Sigmoid colon (tissue), 7 donors: ENCODE measurements around the gene P4HA1. TPM values are rescaled to one million over a fixed set of nuclear protein-coding genes. Genes with fewer than 3 reads are reported as not detected.

Experiments used
- DNase-seq: peaks from one replicate; pipeline ENCODE4 v3.0.0-alpha.2; 2019
- H3K27ac ChIP-seq, 4 donors: fragments of 200-600 bp; sonication (generic); one replicate each; pipeline ENCODE4 v1.5.1; 2016 to 2019; ENCODE audit warnings: mild to moderate bottlenecking in 1 of 4
- H3K27me3 ChIP-seq, 3 donors: fragments of 200-600 bp; sonication (generic); one replicate each; pipeline ENCODE4 v1.5.1; 2019; ENCODE audit warnings: mild to moderate bottlenecking in 1 of 3
- H3K36me3 ChIP-seq, 4 donors: fragments of 200-600 bp; sonication (generic); one replicate each; pipeline ENCODE4 v1.5.1; 2016 to 2019
- H3K4me1 ChIP-seq, 4 donors: fragments of 200-600 bp; sonication (generic); one replicate each; pipeline ENCODE4 v1.5.1; 2017 to 2019
- H3K4me3 ChIP-seq, 4 donors: fragments of 200-600 bp; sonication (generic); one replicate each; pipeline ENCODE4 v1.5.1; 2017 to 2019; ENCODE audit warnings: mild to moderate bottlenecking in 2 of 4, moderate library complexity in 1 of 4
- H3K9me3 ChIP-seq, 4 donors: fragments of 200-600 bp in 3 of 4; sonication (generic) in 3 of 4; one replicate each; pipeline versions ENCODE4 v1.5.1 to v1.6.1; 2013 to 2019
- EP300 ChIP-seq, 4 donors: sonication (generic); formaldehyde crosslinking; IDR thresholded peaks; one replicate each; pipeline ENCODE4 v1.6.1; 2017; ENCODE audit warnings: antibody characterized with exemption in 4 of 4
- POLR2A ChIP-seq, 2 donors: fragments of 450-650 bp; IDR thresholded peaks; one replicate each; pipeline ENCODE4 v1.6.1; 2016; ENCODE audit warnings: antibody characterized with exemption in 2 of 2, mild to moderate bottlenecking in 2 of 2, moderate library complexity in 2 of 2
- POLR2AphosphoS5 ChIP-seq, 4 donors: sonication (generic); formaldehyde crosslinking; IDR thresholded peaks; one replicate each; pipeline ENCODE4 v1.6.1; 2017; ENCODE audit warnings: antibody characterized with exemption in 4 of 4
- WGBS, 2 donors: extraction: QIAGEN DNeasy Blood & Tissue Kit; methylation state at CpG; one replicate each; pipeline ENCODE4 v1.1.7; 2013; 5-methylcytosine and 5-hydroxymethylcytosine counted together
- intact Hi-C: fragments of 100-400 bp; cut with DNase I; formaldehyde crosslinking; loops from one replicate; pipeline ENCODE4 v1.15.1; 2023
- polyA plus RNA-seq, 3 donors: library from polyadenylated mRNA; stranded (reverse); fragments of 200-250 nt; gene quantifications; one replicate each; pipeline ENCODE4 v1.2.3, GENCODE V29; 2013
- total RNA-seq, 4 donors: library from RNA; depleted of rRNA; stranded (reverse); fragments of >200 nt; gene quantifications; one replicate each; pipeline ENCODE4 v1.1.0, GENCODE V29; 2016
- TF ChIP-seq, protein P1 (sequence below), 4 experiments: fragments of 450-650 bp in 3 of 4; fragments of 200-600 bp in 1 of 4; IDR thresholded peaks; one replicate each; pipeline ENCODE4 v1.5.1; 2016 to 2019; ENCODE audit warnings: antibody characterized with exemption in 4 of 4, mild to moderate bottlenecking in 3 of 4, moderate library complexity in 2 of 4
- donor health status: healthy with polysubstance abuse.
- donor health status: Bipolar disorder and iron deficiency.
- donor health status: healthy.

Gene P4HA1
- total RNA-seq: 10 to 100 TPM; 15.2 to 25.0 (median 20.0) TPM
- 10 to 100 TPM in 2 of 3 donors, 1 to 10 TPM in 1; 4.2 to 15.1 (median 11.1) TPM for polyA plus RNA-seq

DNA sequence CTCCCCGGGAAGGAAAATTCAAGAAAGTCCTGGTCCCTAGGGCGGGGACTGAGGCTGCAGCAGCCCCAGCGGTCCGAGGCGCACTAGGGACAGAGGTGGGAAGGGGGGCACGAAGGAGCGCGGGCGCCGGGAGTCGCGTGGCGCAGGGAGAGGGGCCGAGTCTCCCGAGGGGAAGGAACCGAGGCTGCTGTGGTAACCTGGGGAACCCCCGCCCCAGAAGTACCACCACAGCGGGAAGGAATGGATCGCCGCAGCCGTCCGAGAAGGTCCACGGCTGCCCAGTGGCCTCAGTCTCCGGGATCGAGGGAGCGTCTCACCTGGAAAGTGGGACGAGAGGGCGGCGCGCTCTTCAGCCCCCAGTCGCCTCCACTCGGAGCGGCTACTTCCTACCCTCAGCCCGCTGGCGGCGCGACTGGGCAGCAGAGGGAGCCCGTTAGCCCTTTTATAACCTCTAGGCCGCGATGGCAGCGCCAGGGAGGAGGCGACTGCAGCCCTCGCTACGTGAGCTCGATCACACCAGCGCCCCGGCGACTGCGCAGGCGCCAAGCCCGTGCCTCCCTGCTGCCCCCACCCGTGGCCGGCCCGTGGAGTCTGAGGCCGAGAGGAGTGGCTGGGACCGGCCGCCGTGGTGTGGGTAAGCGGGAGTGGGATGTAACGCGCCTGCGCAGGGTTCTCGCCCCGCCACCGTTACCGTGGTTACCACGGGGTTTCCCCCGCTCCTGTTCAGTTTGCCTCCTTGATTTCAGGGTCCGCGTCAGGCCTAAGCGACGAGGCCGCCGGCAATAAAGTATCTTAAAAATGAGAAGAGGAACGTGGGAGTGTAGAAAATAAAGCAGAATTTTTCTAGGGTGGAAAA, at the start of gene P4HA1:
Gene P4HA1, minus strand, starts transcription at position 418 of the 856 bp plus-strand sequence. CDS start 21,983 bp downstream, outside the sequence.
- 0 to 1% methylated on average over 75 of the region's 75 CpGs for WGBS, 2 donors
- no peaks in the 10 kb centered on the region for H3K27me3 ChIP-seq
- intact Hi-C loops: loop anchor here (2.0 kb wide), 2 partner anchors 14 to 72 kb away; partner anchors contain the start of genes ECD, FAM149B1 and NUDT13
- H3K4me3 ChIP-seq: peak within 1 kb of the TSS; percentile 61 to 88 (median 75)
- peak within 1 kb of the TSS; percentile 90 to 95 (median 93) for H3K27ac ChIP-seq
- H3K4me1 ChIP-seq: peaks cover 0 to 22% (median 18%) of the 10 kb centered on the region in 4 donors
- peak; percentile 100 for DNase-seq
- no peaks in the 10 kb centered on the region for H3K9me3 ChIP-seq
- TF ChIP-seq, protein P1, sequence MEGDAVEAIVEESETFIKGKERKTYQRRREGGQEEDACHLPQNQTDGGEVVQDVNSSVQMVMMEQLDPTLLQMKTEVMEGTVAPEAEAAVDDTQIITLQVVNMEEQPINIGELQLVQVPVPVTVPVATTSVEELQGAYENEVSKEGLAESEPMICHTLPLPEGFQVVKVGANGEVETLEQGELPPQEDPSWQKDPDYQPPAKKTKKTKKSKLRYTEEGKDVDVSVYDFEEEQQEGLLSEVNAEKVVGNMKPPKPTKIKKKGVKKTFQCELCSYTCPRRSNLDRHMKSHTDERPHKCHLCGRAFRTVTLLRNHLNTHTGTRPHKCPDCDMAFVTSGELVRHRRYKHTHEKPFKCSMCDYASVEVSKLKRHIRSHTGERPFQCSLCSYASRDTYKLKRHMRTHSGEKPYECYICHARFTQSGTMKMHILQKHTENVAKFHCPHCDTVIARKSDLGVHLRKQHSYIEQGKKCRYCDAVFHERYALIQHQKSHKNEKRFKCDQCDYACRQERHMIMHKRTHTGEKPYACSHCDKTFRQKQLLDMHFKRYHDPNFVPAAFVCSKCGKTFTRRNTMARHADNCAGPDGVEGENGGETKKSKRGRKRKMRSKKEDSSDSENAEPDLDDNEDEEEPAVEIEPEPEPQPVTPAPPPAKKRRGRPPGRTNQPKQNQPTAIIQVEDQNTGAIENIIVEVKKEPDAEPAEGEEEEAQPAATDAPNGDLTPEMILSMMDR (IDR thresholded peaks at IDR 0.05): peak in 3 of 4 experiments; percentile 54 to 73 (median 59)
- peak in 2 of 4 donors; percentile 24 to 65 for TF ChIP-seq EP300 (IDR thresholded peaks at IDR 0.05)
- TF ChIP-seq POLR2AphosphoS5 (IDR thresholded peaks at IDR 0.05): peak; percentile 98 to 99 (median 99)
- TF ChIP-seq POLR2A (IDR thresholded peaks at IDR 0.05): peak; percentile 86 to 94
- no peaks in the 10 kb centered on the region for H3K36me3 ChIP-seq

DNA sequence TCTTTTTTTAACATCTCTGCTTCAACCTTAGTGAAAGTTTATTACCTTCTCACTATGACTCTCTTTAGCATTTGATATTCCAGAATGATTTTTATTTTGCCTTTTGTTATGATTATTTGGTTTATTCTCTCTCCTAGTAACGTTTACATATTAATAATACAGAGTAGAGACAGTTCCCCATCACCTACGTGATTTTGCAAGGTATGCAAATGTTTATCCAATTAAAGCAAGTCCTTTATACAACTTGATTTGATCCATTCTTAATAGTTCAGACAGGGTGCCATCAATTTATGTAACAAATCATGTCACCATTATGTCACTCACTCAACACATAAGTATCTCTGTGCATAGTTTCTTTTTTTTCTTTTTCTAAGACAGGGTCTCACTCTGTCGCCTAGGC, 44.9 kb upstream of the P4HA1 start:
- TF ChIP-seq EP300 (IDR thresholded peaks at IDR 0.05): no peak
- DNase-seq: no peak
- Histone ChIP-seq H3K27ac (no peak overlapping the region), H3K27me3 (no peaks in the 10 kb centered on the region), H3K4me1 (no peaks in the 10 kb centered on the region), H3K9me3 (no peaks in the 10 kb centered on the region), H3K4me3 (no peak overlapping the region), H3K36me3 (peaks cover 34 to 99% (median 56%) of the 10 kb centered on the region in 4 donors)
- intact Hi-C loops: no loop called here
- WGBS, 2 donors: 88 to 92% methylated on average over 3 of the region's 3 CpGs

DNA sequence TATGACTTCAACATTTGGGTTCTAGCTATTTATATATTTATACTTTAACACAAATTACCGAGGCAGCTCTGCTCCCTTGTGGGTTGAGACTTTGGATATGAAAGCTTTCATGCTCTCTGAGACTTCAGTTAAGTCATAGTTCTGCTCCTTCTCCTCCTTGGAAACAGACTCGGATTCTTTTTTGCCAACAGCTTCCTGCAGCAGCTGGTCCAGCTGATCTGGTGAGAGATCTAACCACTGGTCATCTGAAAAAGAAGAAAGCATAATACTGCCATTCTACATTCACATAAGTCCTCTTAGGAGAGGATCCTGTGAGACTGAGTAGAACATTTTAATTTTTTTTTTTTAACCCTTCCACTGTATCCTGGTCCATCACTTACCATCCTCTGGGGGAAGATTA, 42.6 kb upstream of the P4HA1 start:
- Histone ChIP-seq H3K36me3 (peaks cover 30 to 99% (median 49%) of the 10 kb centered on the region in 4 donors), H3K4me3 (no peak overlapping the region), H3K9me3 (no peaks in the 10 kb centered on the region), H3K27ac (no peak overlapping the region), H3K27me3 (no peaks in the 10 kb centered on the region), H3K4me1 (no peaks in the 10 kb centered on the region)
- no peak for DNase-seq
- intact Hi-C loops: no loop called here
- TF ChIP-seq, protein P1 (IDR thresholded peaks at IDR 0.05): no peak
- TF ChIP-seq POLR2A (IDR thresholded peaks at IDR 0.05) (no peak), EP300 (IDR thresholded peaks at IDR 0.05) (no peak), POLR2AphosphoS5 (IDR thresholded peaks at IDR 0.05) (no peak)
- 57 to 84% methylated on average over 2 of the region's 2 CpGs for WGBS, 2 donors

DNA sequence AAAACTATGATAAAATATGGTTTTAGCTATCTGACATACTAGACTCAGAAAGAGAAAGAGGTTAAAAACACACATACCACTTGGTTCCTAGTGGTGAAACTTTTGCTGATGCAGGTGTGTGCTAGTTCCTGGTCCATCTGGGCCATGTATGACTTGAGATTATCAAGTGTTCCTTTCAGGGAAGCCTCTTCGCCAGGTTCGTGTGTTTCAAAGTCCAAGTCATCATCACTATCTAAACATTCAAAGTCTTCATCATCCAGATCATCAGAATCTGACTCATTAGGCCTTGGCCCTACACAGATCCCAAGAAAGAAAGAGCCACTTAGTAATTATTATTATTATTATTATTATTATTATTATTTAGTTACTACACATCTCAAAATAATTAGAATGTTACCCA, 40.0 kb upstream of the P4HA1 start:
- no peak overlapping the region for H3K4me3 ChIP-seq
- no peak for DNase-seq
- intact Hi-C loops: no loop called here
- H3K27me3 ChIP-seq: no peaks in the 10 kb centered on the region
- TF ChIP-seq, protein P1 (IDR thresholded peaks at IDR 0.05): no peak
- TF ChIP-seq POLR2AphosphoS5 (IDR thresholded peaks at IDR 0.05) (no peak), EP300 (IDR thresholded peaks at IDR 0.05) (no peak), POLR2A (IDR thresholded peaks at IDR 0.05) (no peak)
- peaks cover 18 to 99% (median 49%) of the 10 kb centered on the region in 4 donors for H3K36me3 ChIP-seq
- no peaks in the 10 kb centered on the region for H3K4me1 ChIP-seq
- 78 to 88% methylated on average over 2 of the region's 2 CpGs for WGBS, 2 donors
- H3K9me3 ChIP-seq: no peaks in the 10 kb centered on the region
- H3K27ac ChIP-seq: no peak overlapping the region

DNA sequence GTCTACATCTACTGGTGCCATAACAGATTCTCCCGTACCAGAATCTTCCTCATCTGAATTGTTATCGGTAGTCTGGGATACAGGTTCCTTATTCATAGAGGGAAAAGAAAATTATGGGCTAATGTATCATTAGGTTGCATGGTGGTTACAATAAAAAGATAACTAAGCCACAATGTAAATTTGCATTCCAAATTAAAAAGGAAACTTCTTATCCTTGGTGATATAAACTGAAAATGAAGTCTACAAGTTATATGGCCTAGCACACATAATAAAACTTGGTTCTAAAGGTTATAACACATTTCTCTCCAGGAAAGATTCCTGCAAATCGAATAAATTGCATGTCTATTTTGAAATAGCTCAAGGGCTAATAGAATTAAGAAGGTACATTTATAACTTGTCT, 38.1 kb upstream of the P4HA1 start:
- H3K27me3 ChIP-seq: no peaks in the 10 kb centered on the region
- no peaks in the 10 kb centered on the region for H3K9me3 ChIP-seq
- TF ChIP-seq POLR2AphosphoS5 (IDR thresholded peaks at IDR 0.05) (no peak), EP300 (IDR thresholded peaks at IDR 0.05) (no peak), POLR2A (IDR thresholded peaks at IDR 0.05) (no peak)
- TF ChIP-seq, protein P1 (IDR thresholded peaks at IDR 0.05): no peak
- peaks cover 17 to 100% (median 50%) of the 10 kb centered on the region in 4 donors for H3K36me3 ChIP-seq
- intact Hi-C loops: no loop called here
- no peak for DNase-seq
- H3K4me3 ChIP-seq: no peak overlapping the region
- H3K27ac ChIP-seq: no peak overlapping the region
- WGBS, 2 donors: 23 to 68% methylated on average over 3 of the region's 3 CpGs
- no peaks in the 10 kb centered on the region for H3K4me1 ChIP-seq
